ENCODE data around the gene SCAP. TPM values are rescaled to one million over a fixed set of nuclear protein-coding genes. Genes with fewer than 3 reads are reported as not detected.

The SCAP gene
- total and polyA plus RNA-seq, 2 of the 13 experiments (the other 11 are each of a cell fraction or from before 2014, with no cell fraction given): 40.4 to 53.3 TPM

DNA sequence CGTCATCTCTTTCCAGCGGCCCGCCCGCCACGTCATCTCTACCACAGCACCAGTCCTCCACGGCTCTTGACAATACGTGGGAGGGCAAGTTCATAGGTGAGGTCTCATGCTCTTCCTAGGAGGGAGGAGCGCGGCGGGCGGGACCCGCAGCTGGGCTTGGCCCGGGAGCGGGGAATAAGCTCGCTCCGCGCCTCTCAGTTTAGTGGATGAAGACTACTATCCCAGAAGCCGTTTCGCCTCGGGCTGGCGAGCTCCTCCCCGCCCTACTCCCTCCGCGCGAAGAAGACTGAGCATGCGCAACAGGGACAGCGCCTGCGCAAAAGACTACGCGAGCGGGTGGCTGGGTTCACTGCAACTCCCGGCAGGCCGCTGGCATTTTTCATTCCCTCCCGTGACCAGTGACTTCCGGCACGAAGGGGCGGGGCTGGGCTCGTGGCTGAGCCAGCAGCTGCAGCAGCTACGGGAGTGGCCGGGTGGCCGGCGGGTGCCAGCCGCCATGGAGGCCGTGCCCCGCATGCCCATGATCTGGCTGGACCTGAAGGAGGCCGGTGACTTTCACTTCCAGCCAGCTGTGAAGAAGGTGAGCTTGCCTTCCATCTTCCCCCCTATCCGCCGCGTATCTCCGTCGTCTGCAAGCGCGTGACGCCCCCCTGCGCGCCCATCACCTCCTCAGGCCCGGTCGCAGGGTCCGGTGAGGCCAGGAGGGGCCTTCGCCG is 95.0 kb downstream of the SCAP start, which contains the start of gene PTPN23 (continued):
- TF ChIP-seq SNAI1 (CRISPR knock-in tag; IDR thresholded peaks at IDR 0.05; ENCODE audit: borderline replicate concordance) (no peak), RBAK (CRISPR knock-in tag; IDR thresholded peaks at IDR 0.05) (no peak), HES4 (CRISPR knock-in tag; IDR thresholded peaks at IDR 0.05; ENCODE audit: borderline replicate concordance) (peak; percentile 26; the same call in 1 of the 2 replicates), ELF1 (CRISPR knock-in tag; IDR thresholded peaks at IDR 0.05) (peak; percentile 87), MIXL1 (CRISPR knock-in tag; IDR thresholded peaks at IDR 0.05) (no peak; the same call in 1 of the 2 replicates), HNRNPK (IDR thresholded peaks at IDR 0.05; ENCODE audit: low read depth, low read length, poor library complexity, severe bottlenecking) (no peak), ZIK1 (CRISPR knock-in tag; IDR thresholded peaks at IDR 0.05; ENCODE audit: borderline replicate concordance, low read depth) (no peak; the same call in 1 of the 2 replicates), KMT2B (CRISPR knock-in tag; IDR thresholded peaks at IDR 0.05) (peak; percentile 69), ZNF496 (CRISPR knock-in tag; IDR thresholded peaks at IDR 0.05; ENCODE audit: insufficient replicate concordance) (no peak), HOXA9 (CRISPR knock-in tag; IDR thresholded peaks at IDR 0.05; ENCODE audit: borderline replicate concordance) (0 out of 2 replicates have a peak, but pooled peaks have one; percentile 37), ZNF143 (CRISPR knock-in tag; IDR thresholded peaks at IDR 0.05) (peak; percentile 92), ZNF879 (CRISPR knock-in tag; IDR thresholded peaks at IDR 0.05) (no peak), HDAC6 (IDR thresholded peaks at IDR 0.05; ENCODE audit: low read depth, low read length) (no peak)
- TF ChIP-seq, protein P1, sequence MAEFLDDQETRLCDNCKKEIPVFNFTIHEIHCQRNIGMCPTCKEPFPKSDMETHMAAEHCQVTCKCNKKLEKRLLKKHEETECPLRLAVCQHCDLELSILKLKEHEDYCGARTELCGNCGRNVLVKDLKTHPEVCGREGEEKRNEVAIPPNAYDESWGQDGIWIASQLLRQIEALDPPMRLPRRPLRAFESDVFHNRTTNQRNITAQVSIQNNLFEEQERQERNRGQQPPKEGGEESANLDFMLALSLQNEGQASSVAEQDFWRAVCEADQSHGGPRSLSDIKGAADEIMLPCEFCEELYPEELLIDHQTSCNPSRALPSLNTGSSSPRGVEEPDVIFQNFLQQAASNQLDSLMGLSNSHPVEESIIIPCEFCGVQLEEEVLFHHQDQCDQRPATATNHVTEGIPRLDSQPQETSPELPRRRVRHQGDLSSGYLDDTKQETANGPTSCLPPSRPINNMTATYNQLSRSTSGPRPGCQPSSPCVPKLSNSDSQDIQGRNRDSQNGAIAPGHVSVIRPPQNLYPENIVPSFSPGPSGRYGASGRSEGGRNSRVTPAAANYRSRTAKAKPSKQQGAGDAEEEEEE (CRISPR knock-in tag; IDR thresholded peaks at IDR 0.05; ENCODE audit: borderline replicate concordance): 0 out of 2 replicates have a peak, but pooled peaks have one; percentile 40
- TF ChIP-seq, protein P2, sequence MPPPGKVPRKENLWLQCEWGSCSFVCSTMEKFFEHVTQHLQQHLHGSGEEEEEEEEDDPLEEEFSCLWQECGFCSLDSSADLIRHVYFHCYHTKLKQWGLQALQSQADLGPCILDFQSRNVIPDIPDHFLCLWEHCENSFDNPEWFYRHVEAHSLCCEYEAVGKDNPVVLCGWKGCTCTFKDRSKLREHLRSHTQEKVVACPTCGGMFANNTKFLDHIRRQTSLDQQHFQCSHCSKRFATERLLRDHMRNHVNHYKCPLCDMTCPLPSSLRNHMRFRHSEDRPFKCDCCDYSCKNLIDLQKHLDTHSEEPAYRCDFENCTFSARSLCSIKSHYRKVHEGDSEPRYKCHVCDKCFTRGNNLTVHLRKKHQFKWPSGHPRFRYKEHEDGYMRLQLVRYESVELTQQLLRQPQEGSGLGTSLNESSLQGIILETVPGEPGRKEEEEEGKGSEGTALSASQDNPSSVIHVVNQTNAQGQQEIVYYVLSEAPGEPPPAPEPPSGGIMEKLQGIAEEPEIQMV (CRISPR knock-in tag; IDR thresholded peaks at IDR 0.05; ENCODE audit: low read depth): peak; percentile 26; the same call in 1 of the 2 replicates
- TF ChIP-seq, protein P3, sequence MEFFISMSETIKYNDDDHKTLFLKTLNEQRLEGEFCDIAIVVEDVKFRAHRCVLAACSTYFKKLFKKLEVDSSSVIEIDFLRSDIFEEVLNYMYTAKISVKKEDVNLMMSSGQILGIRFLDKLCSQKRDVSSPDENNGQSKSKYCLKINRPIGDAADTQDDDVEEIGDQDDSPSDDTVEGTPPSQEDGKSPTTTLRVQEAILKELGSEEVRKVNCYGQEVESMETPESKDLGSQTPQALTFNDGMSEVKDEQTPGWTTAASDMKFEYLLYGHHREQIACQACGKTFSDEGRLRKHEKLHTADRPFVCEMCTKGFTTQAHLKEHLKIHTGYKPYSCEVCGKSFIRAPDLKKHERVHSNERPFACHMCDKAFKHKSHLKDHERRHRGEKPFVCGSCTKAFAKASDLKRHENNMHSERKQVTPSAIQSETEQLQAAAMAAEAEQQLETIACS (CRISPR knock-in tag; IDR thresholded peaks at IDR 0.05): no peak
- TF ChIP-seq, protein P4, sequence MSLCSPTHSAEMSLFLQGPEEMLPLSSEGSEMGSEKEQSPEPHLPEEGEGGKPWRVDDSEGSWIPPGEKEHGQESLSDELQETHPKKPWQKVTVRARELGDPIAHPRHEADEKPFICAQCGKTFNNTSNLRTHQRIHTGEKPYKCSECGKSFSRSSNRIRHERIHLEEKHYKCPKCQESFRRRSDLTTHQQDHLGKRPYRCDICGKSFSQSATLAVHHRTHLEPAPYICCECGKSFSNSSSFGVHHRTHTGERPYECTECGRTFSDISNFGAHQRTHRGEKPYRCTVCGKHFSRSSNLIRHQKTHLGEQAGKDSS (CRISPR knock-in tag; IDR thresholded peaks at IDR 0.05; ENCODE audit: borderline replicate concordance, low read depth): peak; percentile 6; the same call in 1 of the 2 replicates
- TF ChIP-seq, protein P5, sequence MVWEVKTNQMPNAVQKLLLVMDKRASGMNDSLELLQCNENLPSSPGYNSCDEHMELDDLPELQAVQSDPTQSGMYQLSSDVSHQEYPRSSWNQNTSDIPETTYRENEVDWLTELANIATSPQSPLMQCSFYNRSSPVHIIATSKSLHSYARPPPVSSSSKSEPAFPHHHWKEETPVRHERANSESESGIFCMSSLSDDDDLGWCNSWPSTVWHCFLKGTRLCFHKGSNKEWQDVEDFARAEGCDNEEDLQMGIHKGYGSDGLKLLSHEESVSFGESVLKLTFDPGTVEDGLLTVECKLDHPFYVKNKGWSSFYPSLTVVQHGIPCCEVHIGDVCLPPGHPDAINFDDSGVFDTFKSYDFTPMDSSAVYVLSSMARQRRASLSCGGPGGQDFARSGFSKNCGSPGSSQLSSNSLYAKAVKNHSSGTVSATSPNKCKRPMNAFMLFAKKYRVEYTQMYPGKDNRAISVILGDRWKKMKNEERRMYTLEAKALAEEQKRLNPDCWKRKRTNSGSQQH (CRISPR knock-in tag; IDR thresholded peaks at IDR 0.05; ENCODE audit: low read depth): peak; percentile 68; the same call in 1 of the 2 replicates
- TF ChIP-seq, protein P6, sequence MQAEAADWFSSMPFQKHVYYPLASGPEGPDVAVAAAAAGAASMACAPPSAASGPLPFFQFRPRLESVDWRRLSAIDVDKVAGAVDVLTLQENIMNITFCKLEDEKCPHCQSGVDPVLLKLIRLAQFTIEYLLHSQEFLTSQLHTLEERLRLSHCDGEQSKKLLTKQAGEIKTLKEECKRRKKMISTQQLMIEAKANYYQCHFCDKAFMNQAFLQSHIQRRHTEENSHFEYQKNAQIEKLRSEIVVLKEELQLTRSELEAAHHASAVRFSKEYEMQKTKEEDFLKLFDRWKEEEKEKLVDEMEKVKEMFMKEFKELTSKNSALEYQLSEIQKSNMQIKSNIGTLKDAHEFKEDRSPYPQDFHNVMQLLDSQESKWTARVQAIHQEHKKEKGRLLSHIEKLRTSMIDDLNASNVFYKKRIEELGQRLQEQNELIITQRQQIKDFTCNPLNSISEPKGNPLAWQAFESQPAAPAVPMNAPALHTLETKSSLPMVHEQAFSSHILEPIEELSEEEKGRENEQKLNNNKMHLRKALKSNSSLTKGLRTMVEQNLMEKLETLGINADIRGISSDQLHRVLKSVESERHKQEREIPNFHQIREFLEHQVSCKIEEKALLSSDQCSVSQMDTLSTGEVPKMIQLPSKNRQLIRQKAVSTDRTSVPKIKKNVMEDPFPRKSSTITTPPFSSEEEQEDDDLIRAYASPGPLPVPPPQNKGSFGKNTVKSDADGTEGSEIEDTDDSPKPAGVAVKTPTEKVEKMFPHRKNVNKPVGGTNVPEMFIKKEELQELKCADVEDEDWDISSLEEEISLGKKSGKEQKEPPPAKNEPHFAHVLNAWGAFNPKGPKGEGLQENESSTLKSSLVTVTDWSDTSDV (CRISPR knock-in tag; IDR thresholded peaks at IDR 0.05): peak; percentile 31; the same call in 1 of the 2 replicates

Data from HepG2 (cell line).